SK-N-SH (cell line): ENCODE measurements around the gene TCF12. TPM values are rescaled to one million over a fixed set of nuclear protein-coding genes. Genes with fewer than 3 reads are reported as not detected.

Experiments used
- CTCF ChIA-PET: fragments of 300-600, 350-600 bp; formaldehyde crosslinking; extraction: SDS; loops from one replicate; lab custom pipeline; 2021; lab: Yijun Ruan, JAX
- POLR2A ChIA-PET: fragments of 350-600 bp; sonication (Branson Sonifier 250); formaldehyde crosslinking; extraction: SDS; loops from one replicate; lab custom pipeline; 2020; ENCODE audit warnings: antibody characterized with exemption, inconsistent platforms; lab: Yijun Ruan, JAX
- DNase-seq: peaks from one replicate; pipeline ENCODE4 v3.0.0; 2012
- H2AFZ ChIP-seq: fragments of 200-600 bp; sonication (generic); 2 replicates; pipeline ENCODE4 v1.8.1; 2016; ENCODE audit warnings: antibody characterized with exemption, mild to moderate bottlenecking, low read depth
- H3F3A ChIP-seq: fragments of 200-600 bp; sonication (generic); replicated peaks from 2 replicates; pipeline ENCODE3; 2016; ENCODE audit warnings: antibody characterized with exemption, mild to moderate bottlenecking; ENCODE audit not compliant: insufficient read depth
- H3K27ac ChIP-seq, 2 experiments: fragments of 200-500 bp in 1 of 2; fragments of 200-600 bp in 1 of 2; sonication (Bioruptor generic) in 1 of 2; sonication (generic), shearing (Covaris generic) in 1 of 2; 2 replicates each; pipeline versions ENCODE4 v1.5.1 to v1.6.1; 2014 to 2016; ENCODE audit warnings: low read depth in 2 of 2, inconsistent platforms in 1 of 2, low read length in 1 of 2, mild to moderate bottlenecking in 1 of 2, mixed read lengths in 1 of 2
- H3K27me3 ChIP-seq: fragments of 200-600 bp; sonication (generic), shearing (Covaris generic); 2 replicates; pipeline ENCODE4 v1.6.1; 2016; ENCODE audit warnings: mixed run types; ENCODE audit not compliant: insufficient read depth
- H3K36me3 ChIP-seq, 2 experiments: fragments of 200-500 bp in 1 of 2; fragments of 200-600 bp in 1 of 2; sonication (Bioruptor generic) in 1 of 2; sonication (generic) in 1 of 2; replicated peaks in 1 of 2; 2 replicates each; pipeline versions ENCODE3 to v1.5.1; 2014 to 2016; ENCODE audit warnings: low read length in 1 of 2, mild to moderate bottlenecking in 1 of 2; ENCODE audit not compliant: insufficient read depth in 2 of 2, control insufficient read depth in 1 of 2
- H3K4me1 ChIP-seq, 2 experiments: fragments of 200-500 bp in 1 of 2; fragments of 200-600 bp in 1 of 2; sonication (Bioruptor generic) in 1 of 2; sonication (generic), shearing (Covaris generic) in 1 of 2; 2 replicates each; pipeline versions ENCODE4 v1.5.1 to v1.6.1; 2014 to 2016; ENCODE audit warnings: low read depth in 1 of 2, low read length in 1 of 2, mixed run types in 1 of 2; ENCODE audit not compliant: insufficient read depth in 2 of 2, control insufficient read depth in 1 of 2
- H3K4me2 ChIP-seq: fragments of 200-600 bp; sonication (generic), shearing (Covaris generic); 2 replicates; pipeline ENCODE4 v1.6.1; 2017; ENCODE audit warnings: mixed run types
- H3K4me3 ChIP-seq, 2 experiments: fragments of 200-500 bp in 1 of 2; fragments of 200-600 bp in 1 of 2; sonication (Bioruptor generic) in 1 of 2; sonication (generic), shearing (Covaris generic) in 1 of 2; 2 replicates each; pipeline versions ENCODE4 v1.5.1 to v1.8.1; 2014 to 2016; ENCODE audit warnings: low read depth in 2 of 2, inconsistent platforms in 1 of 2, low read length in 1 of 2, mild to moderate bottlenecking in 1 of 2, mixed read lengths in 1 of 2, moderate library complexity in 1 of 2
- H3K79me2 ChIP-seq: fragments of 200-600 bp; sonication (generic); 2 replicates; pipeline ENCODE4 v1.8.1; 2017; ENCODE audit warnings: mild to moderate bottlenecking; ENCODE audit not compliant: insufficient read depth
- H3K9ac ChIP-seq: fragments of 200-600 bp; sonication (generic); 2 replicates; pipeline ENCODE4 v1.6.1; 2017; ENCODE audit warnings: mixed run types
- H3K9me2 ChIP-seq: fragments of 200-600 bp; sonication (generic); 2 replicates; pipeline ENCODE4 v1.6.1; 2017; ENCODE audit warnings: mixed run types
- H3K9me3 ChIP-seq: fragments of 200-600 bp; sonication (generic); 2 replicates; pipeline ENCODE4 v1.6.1; 2017; ENCODE audit warnings: mixed run types, mild to moderate bottlenecking, moderate library complexity
- H4K20me1 ChIP-seq: fragments of 200-600 bp; sonication (generic); 2 replicates; pipeline ENCODE4 v1.6.1; 2017; ENCODE audit warnings: mild to moderate bottlenecking, mixed run types; ENCODE audit not compliant: insufficient read depth
- CHD2 ChIP-seq: fragments of 150-350 bp; IDR thresholded peaks from 2 replicates; pipeline ENCODE4 v1.6.1; 2018; ENCODE audit warnings: low read length; ENCODE audit not compliant: partially characterized antibody
- CTCF ChIP-seq: fragments of 200-600 bp; sonication (generic); IDR thresholded peaks from 2 replicates; pipeline ENCODE4 v1.6.1; 2017; ENCODE audit warnings: antibody characterized with exemption, mild to moderate bottlenecking, moderate library complexity
- EP300 ChIP-seq, 2 experiments: IDR thresholded peaks; 2 replicates each; pipeline versions ENCODE4 v1.4.0 to v1.6.1; 2012; ENCODE audit warnings: borderline replicate concordance in 1 of 2, low read depth in 1 of 2, low read length in 1 of 2
- EZH2phosphoT487 ChIP-seq: fragments of 200-600 bp; sonication (generic); IDR thresholded peaks from 2 replicates; pipeline ENCODE4 v1.6.1; 2017; ENCODE audit warnings: low read depth, mixed run types, mild to moderate bottlenecking, antibody characterized with exemption, moderate library complexity, borderline replicate concordance
- FOXJ3 ChIP-seq: sonication (generic); formaldehyde crosslinking; IDR thresholded peaks from 2 replicates; pipeline ENCODE4 v1.5.1; 2020; ENCODE audit warnings: mild to moderate bottlenecking, missing genetic modification reagents
- GABPA ChIP-seq: IDR thresholded peaks from 2 replicates; pipeline ENCODE4 v1.4.0; 2012; ENCODE audit warnings: low read depth, mild to moderate bottlenecking
- MEF2A ChIP-seq: IDR thresholded peaks from 2 replicates; pipeline ENCODE4 v1.4.0; 2012; ENCODE audit warnings: low read depth, borderline replicate concordance
- MXI1 ChIP-seq: IDR thresholded peaks from 2 replicates; pipeline ENCODE4 v1.6.1; 2012; ENCODE audit warnings: mild to moderate bottlenecking, low read depth, low read length, improper control_type of control experiment
- NFIC ChIP-seq: IDR thresholded peaks from 2 replicates; pipeline ENCODE4 v1.4.0; 2012; ENCODE audit warnings: borderline replicate concordance
- NRF1 ChIP-seq: IDR thresholded peaks from 2 replicates; pipeline ENCODE4 v1.6.1; 2012; ENCODE audit warnings: low read depth, mild to moderate bottlenecking, low read length
- POLR2AphosphoS5 ChIP-seq: IDR thresholded peaks from 2 replicates; pipeline ENCODE4 v1.6.1; 2012; ENCODE audit warnings: low read depth, low read length
- RAD21 ChIP-seq: IDR thresholded peaks from 2 replicates; pipeline ENCODE4 v1.6.1; 2012; ENCODE audit warnings: mild to moderate bottlenecking, low read length
- RXRA ChIP-seq: IDR thresholded peaks from 2 replicates; pipeline ENCODE4 v1.4.0; 2012; ENCODE audit warnings: low read depth, mild to moderate bottlenecking, borderline replicate concordance
- SMC3 ChIP-seq: IDR thresholded peaks from 2 replicates; pipeline ENCODE4 v1.6.1; 2012; ENCODE audit warnings: low read depth, low read length, improper control_type of control experiment
- TAF1 ChIP-seq: IDR thresholded peaks from 2 replicates; pipeline ENCODE4 v1.6.1; 2012; ENCODE audit warnings: low read depth, mild to moderate bottlenecking, low read length, moderate library complexity, borderline replicate concordance
- TCF12 ChIP-seq: IDR thresholded peaks from 2 replicates; pipeline ENCODE4 v1.4.0; 2012
- YY1 ChIP-seq: IDR thresholded peaks from 2 replicates; pipeline ENCODE4 v1.4.0; 2012; ENCODE audit warnings: low read depth, mild to moderate bottlenecking
- WGBS: methylation state at CpG from one replicate; pipeline ENCODE4 v1.1.6; 2017; ENCODE audit warnings: low lambda C conversion rate; 5-methylcytosine and 5-hydroxymethylcytosine counted together
- polyA plus RNA-seq, 3 experiments: library from polyadenylated mRNA; depleted of rRNA; stranded (reverse); fragments of >200 nt; gene quantifications; 2 replicates each; pipeline ENCODE4 v1.2.3, GENCODE V29; 2012
- TF ChIP-seq, protein P1 (sequence below): IDR thresholded peaks from 2 replicates; pipeline ENCODE4; 2012

Gene TCF12
- polyA plus RNA-seq, 1 of the 3 experiments (the other 2 are of a cell fraction) = 49.6 TPM

DNA sequence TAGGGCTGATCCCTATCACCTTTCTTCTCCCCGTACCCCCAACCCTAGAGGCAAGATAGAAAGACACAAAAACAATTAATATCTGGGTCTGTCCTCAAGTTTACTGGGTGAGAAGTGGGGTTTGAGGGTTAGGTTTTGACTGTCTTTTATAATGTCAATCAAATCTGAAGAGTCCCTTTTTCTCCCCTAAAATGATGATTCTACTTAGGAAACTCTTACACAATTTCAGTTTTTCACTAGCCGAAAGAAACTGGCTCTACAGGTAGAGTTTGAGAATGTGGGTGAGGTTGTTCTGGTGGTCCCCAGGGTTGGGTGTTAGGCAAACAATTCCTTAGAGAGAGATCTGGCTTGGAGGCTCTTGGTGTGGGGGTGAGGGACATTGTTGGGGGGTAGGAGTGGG, 189.9 kb downstream of the TCF12 start:
- Histone ChIP-seq H3K36me3 (peaks cover 0 to 17% of the 10 kb centered on the region in 2 experiments), H3K27ac (no peak overlapping the region), H3K4me3 (no peak overlapping the region), H3K9me2 (no peaks in the 10 kb centered on the region), H2AFZ (no peak overlapping the region), H3K27me3 (no peaks in the 10 kb centered on the region), H3K4me1 (no peaks in the 10 kb centered on the region; a peak in 2 of 4 replicates), H3K79me2 (peaks cover 27% of the 10 kb centered on the region), H3K9ac (no peak overlapping the region), H4K20me1 (no peaks in the 10 kb centered on the region; the same call in 1 of the 2 replicates), H3K4me2 (no peak overlapping the region), H3F3A (no peaks in the 10 kb centered on the region), H3K9me3 (no peaks in the 10 kb centered on the region)
- CTCF ChIA-PET = interaction anchor here (1.3 kb wide), 1 partner anchor 30 kb away, joined by 3 read pairs; no protein-coding TSS in a partner anchor
- 96% methylated on average over 2 of the region's 2 CpGs for WGBS
- TF ChIP-seq SMC3 (no peak), CTCF (no peak), EP300 (IDR thresholded peaks at IDR 0.05; ENCODE audit: borderline replicate concordance in 1 of 2, low read depth in 1 of 2, low read length in 1 of 2) (no peak), CHD2 (no peak)
- DNase-seq = no peak
- POLR2A ChIA-PET = no interaction called here

- POLR2A ChIA-PET = no interaction called here
- CTCF ChIA-PET = interaction anchor here (0.8 to 1.3 kb wide), 2 partner anchors 9 to 33 kb away, joined by 3 to 4 read pairs; no protein-coding TSS in a partner anchor
These were observed 190.6 kb downstream of the TCF12 start for GRCh38 chr15:57109005-57109404.

More at GRCh38 chr15:57109005-57109404, 190.6 kb downstream of the TCF12 start:
- H3K27me3 ChIP-seq = no peaks in the 10 kb centered on the region
- 92% methylated on average over 2 of the region's 2 CpGs for WGBS
- no peak overlapping the region for H3K27ac ChIP-seq
- H3K4me2 ChIP-seq = no peak overlapping the region
- no peaks in the 10 kb centered on the region; the same call in 1 of the 2 replicates for H4K20me1 ChIP-seq
- H3K9me2 ChIP-seq = no peaks in the 10 kb centered on the region
- TF ChIP-seq, protein P1, sequence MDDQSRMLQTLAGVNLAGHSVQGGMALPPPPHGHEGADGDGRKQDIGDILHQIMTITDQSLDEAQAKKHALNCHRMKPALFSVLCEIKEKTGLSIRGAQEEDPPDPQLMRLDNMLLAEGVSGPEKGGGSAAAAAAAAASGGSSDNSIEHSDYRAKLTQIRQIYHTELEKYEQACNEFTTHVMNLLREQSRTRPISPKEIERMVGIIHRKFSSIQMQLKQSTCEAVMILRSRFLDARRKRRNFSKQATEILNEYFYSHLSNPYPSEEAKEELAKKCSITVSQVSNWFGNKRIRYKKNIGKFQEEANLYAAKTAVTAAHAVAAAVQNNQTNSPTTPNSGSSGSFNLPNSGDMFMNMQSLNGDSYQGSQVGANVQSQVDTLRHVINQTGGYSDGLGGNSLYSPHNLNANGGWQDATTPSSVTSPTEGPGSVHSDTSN = no peak
- TF ChIP-seq MEF2A (no peak), CTCF (no peak), TCF12 (no peak), NFIC (no peak), CHD2 (no peak), TAF1 (no peak), EP300 (IDR thresholded peaks at IDR 0.05; ENCODE audit: borderline replicate concordance in 1 of 2, low read depth in 1 of 2, low read length in 1 of 2) (no peak), NRF1 (no peak), MXI1 (no peak), POLR2AphosphoS5 (no peak), FOXJ3 (no peak), EZH2phosphoT487 (no peak), SMC3 (no peak), GABPA (no peak), YY1 (no peak), RAD21 (no peak), RXRA (no peak)
- TF ChIP-seq, all 33 proteins: peak for 0
- Histone ChIP-seq H3K9ac (no peak overlapping the region), H3K9me3 (no peaks in the 10 kb centered on the region), H3K36me3 (peaks cover 0 to 17% of the 10 kb centered on the region in 2 experiments), H3K4me1 (no peaks in the 10 kb centered on the region; a peak in 2 of 4 replicates), H3K79me2 (peaks cover 29% of the 10 kb centered on the region), H3F3A (no peaks in the 10 kb centered on the region), H3K4me3 (no peak overlapping the region), H2AFZ (no peak overlapping the region)
- no peak for DNase-seq
